K562 (cell line): Measurements from ENCODE around the gene SRD5A1. TPM values are rescaled to one million over a fixed set of nuclear protein-coding genes. Genes with fewer than 3 reads are reported as not detected.

Source experiments
- ATAC-seq: fragments of 200-7000 bp; cut with Tn5 transposase; 3 replicates; pipeline ENCODE4 v1.9.1; 2020; ENCODE audit warnings: moderate library complexity
- BruUV-seq: library from RNA; stranded (reverse); fragments of 400-500 nt; replicated peaks from 2 replicates; lab custom pipeline; 2021; lab: Mats Ljungman, UMichigan
- CTCF ChIA-PET: fragments of 300-600 bp; formaldehyde crosslinking; extraction: SDS; loops from one replicate; lab custom pipeline; 2021; ENCODE audit warnings: low intra/inter-chr PET ratio; lab: Yijun Ruan, JAX
- POLR2A ChIA-PET: fragments of 300-600, 350-650 bp; sonication (Branson Sonifier 250); formaldehyde crosslinking; extraction: SDS; loops from one replicate; lab custom pipeline; 2021; ENCODE audit warnings: antibody characterized with exemption, inconsistent platforms; lab: Yijun Ruan, JAX
- DNase-seq, 4 experiments: peaks; one replicate each; pipeline versions ENCODE4 v3.0.0 to v3.0.0-alpha.2; 2011 to 2018; ENCODE audit warnings: low spot score in 3 of 4, mixed read lengths in 3 of 4; ENCODE audit errors: extremely low read depth in 1 of 4
- FAIRE-seq: peaks from 2 replicates; lab custom pipeline; 2011; peaks lifted over from hg19 to GRCh38; lab: Jason Lieb, UNC
- H2AFZ ChIP-seq: 2 replicates; pipeline ENCODE4 v1.6.0; 2011; ENCODE audit warnings: low read depth, low read length, control low read depth, inconsistent platforms
- H3K27ac ChIP-seq: fragments of 200-600 bp; 3 replicates; pipeline ENCODE4 v1.8.0; 2011; ENCODE audit warnings: low read depth, mild to moderate bottlenecking, control low read depth, inconsistent platforms, low read length, moderate library complexity, mixed read lengths; ENCODE audit errors: extremely low read depth
- H3K27me3 ChIP-seq, 2 experiments: fragments of 300-600 bp in 1 of 2; 2 replicates in 1 of 2; 3 replicates in 1 of 2; pipeline versions ENCODE4 v1.6.0 to v1.8.0; 2011; ENCODE audit warnings: inconsistent platforms in 2 of 2, low read length in 2 of 2, mild to moderate bottlenecking in 1 of 2, mixed read lengths in 1 of 2, moderate library complexity in 1 of 2; ENCODE audit not compliant: control insufficient read depth in 2 of 2, insufficient read depth in 2 of 2
- H3K36me3 ChIP-seq: fragments of 300-600 bp; 3 replicates; pipeline ENCODE4 v1.8.0; 2011; ENCODE audit warnings: mild to moderate bottlenecking, low read length, inconsistent platforms; ENCODE audit not compliant: control insufficient read depth, insufficient read depth
- H3K4me1 ChIP-seq, 2 experiments: fragments of 200-600 bp in 1 of 2; replicated peaks in 1 of 2; 2 replicates in 1 of 2; 3 replicates in 1 of 2; pipeline versions ENCODE4 v1.5.1 to v1.8.0; 2011; ENCODE audit warnings: inconsistent platforms in 2 of 2, low read length in 2 of 2, mild to moderate bottlenecking in 1 of 2, mixed read lengths in 1 of 2, moderate library complexity in 1 of 2; ENCODE audit not compliant: control insufficient read depth in 2 of 2, insufficient read depth in 2 of 2
- H3K4me2 ChIP-seq: 2 replicates; pipeline ENCODE4 v1.6.1; 2011; ENCODE audit warnings: low read length, control low read depth, inconsistent platforms, mixed read lengths; ENCODE audit not compliant: insufficient read depth
- H3K4me3 ChIP-seq: fragments of 200-600 bp; sonication (generic), shearing (Covaris generic); 2 replicates; pipeline ENCODE4 v1.5.1; 2016; ENCODE audit warnings: control low read depth, inconsistent platforms
- H3K79me2 ChIP-seq: fragments of 200-600 bp; 3 replicates; pipeline ENCODE4 v1.8.0; 2011; ENCODE audit warnings: low read length, inconsistent platforms; ENCODE audit not compliant: control insufficient read depth, insufficient read depth
- H3K9ac ChIP-seq, 2 experiments: 2 replicates each; pipeline versions ENCODE4 v1.6.0 to v1.6.1; 2011; ENCODE audit warnings: low read depth in 2 of 2, low read length in 2 of 2, control low read depth in 1 of 2, inconsistent platforms in 1 of 2, mild to moderate bottlenecking in 1 of 2, mixed read lengths in 1 of 2; ENCODE audit not compliant: insufficient read depth in 1 of 2
- H3K9me1 ChIP-seq: one replicate; pipeline ENCODE4 v1.6.0; 2011; ENCODE audit warnings: inconsistent platforms, mild to moderate bottlenecking, low read length, moderate library complexity; ENCODE audit not compliant: control insufficient read depth, insufficient read depth
- H3K9me3 ChIP-seq: replicated peaks from 2 replicates; pipeline ENCODE4 v1.5.1; 2011; ENCODE audit warnings: low read depth, low read length, inconsistent platforms; ENCODE audit not compliant: control insufficient read depth, insufficient read depth
- H4K20me1 ChIP-seq: replicated peaks from 2 replicates; pipeline ENCODE4 v1.6.1; 2011; ENCODE audit warnings: low read length, inconsistent platforms, mixed read lengths; ENCODE audit not compliant: control insufficient read depth, insufficient read depth
- ARNT ChIP-seq, 2 experiments: fragments of 450-650 bp; IDR thresholded peaks; 2 replicates each; pipeline ENCODE4 v1.6.1; 2016; ENCODE audit warnings: mild to moderate bottlenecking in 1 of 2
- FOXK2 ChIP-seq, 2 experiments: fragments of 450-650 bp; IDR thresholded peaks in 1 of 2; conservative IDR thresholded peaks in 1 of 2; 2 replicates each; pipeline ENCODE4 v1.6.1; 2016; ENCODE audit warnings: low read depth in 2 of 2, mild to moderate bottlenecking in 1 of 2
- NR1H2 ChIP-seq: sonication (generic); formaldehyde crosslinking; IDR thresholded peaks from 2 replicates; pipeline ENCODE4 v1.4.0; 2020; ENCODE audit warnings: mild to moderate bottlenecking, missing genetic modification reagents
- PRDM10 ChIP-seq: fragments of 450-650 bp; IDR thresholded peaks from 2 replicates; pipeline ENCODE4 v1.6.1; 2018; ENCODE audit not compliant: partially characterized antibody
- SMARCA4 ChIP-seq: fragments of 450-650 bp; IDR thresholded peaks from 2 replicates; pipeline ENCODE4 v1.6.1; 2016
- TGIF2 ChIP-seq: sonication (generic); formaldehyde crosslinking; IDR thresholded peaks from 2 replicates; pipeline ENCODE4 v1.8.1; 2022; ENCODE audit warnings: mild to moderate bottlenecking, missing genetic modification reagents, moderate library complexity
- ZNF146 ChIP-seq: IDR thresholded peaks from one replicate; pipeline ENCODE4 v1.6.1; 2018; ENCODE audit warnings: missing compliant biosample characterization; ENCODE audit not compliant: unreplicated experiment
- ZNF561 ChIP-seq: fragments of 450-650 bp; formaldehyde crosslinking; conservative IDR thresholded peaks from 2 replicates; pipeline ENCODE4 v1.4.0; 2020; ENCODE audit warnings: mild to moderate bottlenecking, moderate library complexity
- ZNF79 ChIP-seq: fragments of 250-450 bp; sonication (Bioruptor Pico); IDR thresholded peaks from 2 replicates; pipeline ENCODE4 v1.4.0; 2020; ENCODE audit warnings: low read depth, mild to moderate bottlenecking, moderate library complexity
- WGBS: fragments of 100-300 bp; shearing (Covaris generic); methylation state at CpG from one replicate; pipeline ENCODE4 v1.1.6; 2016; ENCODE audit warnings: low coverage, mixed read lengths; ENCODE audit not compliant: insufficient coverage; ENCODE audit errors: missing lambda C conversion rate; 5-methylcytosine and 5-hydroxymethylcytosine counted together
- in situ Hi-C: fragments of 300-500 bp; cut with MboI; formaldehyde crosslinking; loops from 4 replicates; pipeline ENCODE4 v1.15.0; 2018; ENCODE audit warnings: inconsistent platforms, mixed read lengths
- intact Hi-C: fragments of 100-400 bp; cut with micrococcal nuclease; formaldehyde crosslinking; loops from 2 replicates; pipeline ENCODE4 v1.14.2; 2022
- polyA plus RNA-seq, 8 experiments: library from polyadenylated mRNA; depleted of rRNA in 4 of 8; stranded (reverse) in 5 of 8; unstranded in 3 of 8; fragments of >200 nt; fragmentation: Nextera tagmentation in 2 of 8; fragmentation: Illumina TruSeq in 1 of 8; extraction: Ambion mirVana in 2 of 8; extraction: Trizol in 1 of 8; gene quantifications; 2 replicates each; pipeline versions ENCODE4 v1.2.1 to v1.2.3, GENCODE V29; 2011 to 2014; ENCODE audit warnings: inconsistent platforms in 1 of 8, missing spikeins in 1 of 8
- total RNA-seq, 7 experiments: library from RNA; depleted of rRNA in 6 of 7; stranded (reverse); fragments of >200 nt in 6 of 7; fragmentation: Illumina TruSeq in 2 of 7; extraction: Trizol in 2 of 7; gene quantifications; 2 replicates each; pipeline versions ENCODE4 v1.2.1 to v1.2.3, GENCODE V29; 2011 to 2021; ENCODE audit warnings: low replicate concordance in 1 of 7
- TF ChIP-seq, protein P1 (sequence below): fragments of 450-650 bp; IDR thresholded peaks from 2 replicates; pipeline ENCODE4 v1.6.1; 2016; ENCODE audit warnings: mild to moderate bottlenecking
- TF ChIP-seq, protein P2 (sequence below): fragments of 250-450 bp; sonication (Bioruptor Pico); IDR thresholded peaks from 2 replicates; pipeline ENCODE4 v1.4.0; 2020
- TF ChIP-seq, protein P3 (sequence below): fragments of 200-800 bp; sonication (Bioruptor generic); IDR thresholded peaks from 2 replicates; pipeline ENCODE4 v1.6.1; 2017; ENCODE audit warnings: missing genetic modification characterization, missing compliant biosample characterization

The SRD5A1 gene
- total and polyA plus RNA-seq, 9 of the 15 experiments (the other 6 are each of a cell fraction or from before 2014, with no cell fraction given) = 1.3 to 22.6 (median 8.1) TPM

GRCh38 chr5:6711409-6712141, 78.3 kb downstream of the SRD5A1 start:
- peak overlapping the region; percentile 91 for H3K4me2 ChIP-seq
- intact Hi-C loops = loop anchor here (10.0 kb wide), 1 partner anchor 337 kb away; the partner anchor contains the start of gene MED10
- peak overlapping the region; percentile 85 for H2AFZ ChIP-seq
- ATAC-seq (no peak), DNase-seq (no peak), FAIRE-seq (peak; percentile 32)
- H3K9me1 ChIP-seq = peaks cover 8% of the 10 kb centered on the region
- peak overlapping the region; percentile 95 to 96 for H3K9ac ChIP-seq
- no peaks in the 10 kb centered on the region for H3K9me3 ChIP-seq
- H3K36me3 ChIP-seq = peaks cover 12% of the 10 kb centered on the region; the same call in 2 of the 3 replicates
- peaks cover 25% of the 10 kb centered on the region for H3K79me2 ChIP-seq
- H3K4me3 ChIP-seq = peak overlapping the region; percentile 83
- H4K20me1 ChIP-seq = peaks cover 21% of the 10 kb centered on the region
- H3K4me1 ChIP-seq = peaks cover 21 to 32% of the 10 kb centered on the region in 2 experiments; a peak in 4 of 5 replicates
- in situ Hi-C loops = no loop called here
- 51% methylated on average over 15 of the region's 15 CpGs for WGBS
- ChIA-PET CTCF (no interaction called here), POLR2A (interaction anchor here (0.6 to 1.6 kb wide), 4 partner anchors 10 to 359 kb away, joined by 3 to 7 read pairs (median 6); partner anchors contain the start of genes NSUN2 and SRD5A1)
- no TSS peak for BruUV-seq
- peak overlapping the region; percentile 94 for H3K27ac ChIP-seq
- H3K27me3 ChIP-seq = peaks cover 0 to 1% of the 10 kb centered on the region in 2 experiments; a peak in 1 of 5 replicates
- TF ChIP-seq, protein P1, sequence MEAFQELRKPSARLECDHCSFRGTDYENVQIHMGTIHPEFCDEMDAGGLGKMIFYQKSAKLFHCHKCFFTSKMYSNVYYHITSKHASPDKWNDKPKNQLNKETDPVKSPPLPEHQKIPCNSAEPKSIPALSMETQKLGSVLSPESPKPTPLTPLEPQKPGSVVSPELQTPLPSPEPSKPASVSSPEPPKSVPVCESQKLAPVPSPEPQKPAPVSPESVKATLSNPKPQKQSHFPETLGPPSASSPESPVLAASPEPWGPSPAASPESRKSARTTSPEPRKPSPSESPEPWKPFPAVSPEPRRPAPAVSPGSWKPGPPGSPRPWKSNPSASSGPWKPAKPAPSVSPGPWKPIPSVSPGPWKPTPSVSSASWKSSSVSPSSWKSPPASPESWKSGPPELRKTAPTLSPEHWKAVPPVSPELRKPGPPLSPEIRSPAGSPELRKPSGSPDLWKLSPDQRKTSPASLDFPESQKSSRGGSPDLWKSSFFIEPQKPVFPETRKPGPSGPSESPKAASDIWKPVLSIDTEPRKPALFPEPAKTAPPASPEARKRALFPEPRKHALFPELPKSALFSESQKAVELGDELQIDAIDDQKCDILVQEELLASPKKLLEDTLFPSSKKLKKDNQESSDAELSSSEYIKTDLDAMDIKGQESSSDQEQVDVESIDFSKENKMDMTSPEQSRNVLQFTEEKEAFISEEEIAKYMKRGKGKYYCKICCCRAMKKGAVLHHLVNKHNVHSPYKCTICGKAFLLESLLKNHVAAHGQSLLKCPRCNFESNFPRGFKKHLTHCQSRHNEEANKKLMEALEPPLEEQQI = no peak
- TF ChIP-seq TGIF2 (CRISPR knock-in tag) = no peak
- TF ChIP-seq, protein P2, sequence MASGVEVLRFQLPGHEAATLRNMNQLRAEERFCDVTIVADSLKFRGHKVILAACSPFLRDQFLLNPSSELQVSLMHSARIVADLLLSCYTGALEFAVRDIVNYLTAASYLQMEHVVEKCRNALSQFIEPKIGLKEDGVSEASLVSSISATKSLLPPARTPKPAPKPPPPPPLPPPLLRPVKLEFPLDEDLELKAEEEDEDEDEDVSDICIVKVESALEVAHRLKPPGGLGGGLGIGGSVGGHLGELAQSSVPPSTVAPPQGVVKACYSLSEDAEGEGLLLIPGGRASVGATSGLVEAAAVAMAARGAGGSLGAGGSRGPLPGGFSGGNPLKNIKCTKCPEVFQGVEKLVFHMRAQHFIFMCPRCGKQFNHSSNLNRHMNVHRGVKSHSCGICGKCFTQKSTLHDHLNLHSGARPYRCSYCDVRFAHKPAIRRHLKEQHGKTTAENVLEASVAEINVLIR (CRISPR knock-in tag) = no peak
- TF ChIP-seq FOXK2 (conservative IDR thresholded peaks at IDR 0.05 in 1 of 2, IDR thresholded peaks at IDR 0.05 in 1 of 2; ENCODE audit: low read depth in 2 of 2) = 0 out of 4 replicates have a peak, but pooled peaks of 1 of the 2 experiments have one; percentile 12
- TF ChIP-seq, protein P3, sequence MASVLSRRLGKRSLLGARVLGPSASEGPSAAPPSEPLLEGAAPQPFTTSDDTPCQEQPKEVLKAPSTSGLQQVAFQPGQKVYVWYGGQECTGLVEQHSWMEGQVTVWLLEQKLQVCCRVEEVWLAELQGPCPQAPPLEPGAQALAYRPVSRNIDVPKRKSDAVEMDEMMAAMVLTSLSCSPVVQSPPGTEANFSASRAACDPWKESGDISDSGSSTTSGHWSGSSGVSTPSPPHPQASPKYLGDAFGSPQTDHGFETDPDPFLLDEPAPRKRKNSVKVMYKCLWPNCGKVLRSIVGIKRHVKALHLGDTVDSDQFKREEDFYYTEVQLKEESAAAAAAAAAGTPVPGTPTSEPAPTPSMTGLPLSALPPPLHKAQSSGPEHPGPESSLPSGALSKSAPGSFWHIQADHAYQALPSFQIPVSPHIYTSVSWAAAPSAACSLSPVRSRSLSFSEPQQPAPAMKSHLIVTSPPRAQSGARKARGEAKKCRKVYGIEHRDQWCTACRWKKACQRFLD = peak; percentile 13; the same call in 1 of the 2 replicates
- peak; percentile 52 for TF ChIP-seq PRDM10
- no peak for TF ChIP-seq NR1H2
- peak; percentile 52 for TF ChIP-seq ZNF146
- no peak for TF ChIP-seq ZNF561 (CRISPR knock-in tag)
- no peak for TF ChIP-seq ZNF79 (CRISPR knock-in tag)
- TF ChIP-seq SMARCA4 = 0 out of 2 replicates have a peak, but pooled peaks have one; percentile 13
- no peak for TF ChIP-seq ARNT (IDR thresholded peaks at IDR 0.05)
